HG02981 (cell line): ENCODE results near the gene ARHGEF38.
A peak's percentile ranks its signal among the peaks of the same experiment; 100 is the strongest.
"Not testable (repeated sequence)": the region's sequence is repeated elsewhere in the genome, so short reads cannot be mapped to it uniquely, and the experiment has no call there.

Experiments used
- ATAC-seq: cut with Tn5 transposase; IDR thresholded peaks from one replicate; pipeline ENCODE4 v1.9.1; 2021; ENCODE audit warnings: mild to moderate bottlenecking, moderate library complexity; ENCODE audit not compliant: unreplicated experiment

The ARHGEF38 gene

DNA sequence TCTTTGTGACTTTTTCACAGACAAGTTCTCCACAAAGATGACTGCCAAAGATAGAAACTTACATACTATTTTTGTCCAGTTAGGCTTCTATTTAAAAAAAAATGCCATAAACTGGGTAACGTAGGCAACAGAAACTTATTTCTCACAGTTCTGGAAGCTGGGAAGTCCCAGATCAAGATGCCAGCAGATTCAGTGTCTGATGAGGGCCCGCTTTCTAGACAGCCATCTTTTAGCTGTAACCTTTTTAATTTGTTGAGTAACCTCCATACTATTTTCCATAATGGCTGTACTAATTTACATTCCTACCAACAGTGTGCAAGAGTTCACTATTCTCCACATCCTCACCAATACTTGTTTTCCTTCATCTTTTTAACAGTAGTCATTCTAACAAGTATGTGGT is 55.5 kb downstream of the ARHGEF38 start:
- ATAC-seq, result no peak

GRCh38 chr4:105609819-105610218 is 57.4 kb downstream of the ARHGEF38 start:
- ATAC-seq, result not testable (repeated sequence)

- ATAC-seq, result no peak
These were observed 60.9 kb downstream of the ARHGEF38 start for GRCh38 chr4:105613306-105613705.

DNA sequence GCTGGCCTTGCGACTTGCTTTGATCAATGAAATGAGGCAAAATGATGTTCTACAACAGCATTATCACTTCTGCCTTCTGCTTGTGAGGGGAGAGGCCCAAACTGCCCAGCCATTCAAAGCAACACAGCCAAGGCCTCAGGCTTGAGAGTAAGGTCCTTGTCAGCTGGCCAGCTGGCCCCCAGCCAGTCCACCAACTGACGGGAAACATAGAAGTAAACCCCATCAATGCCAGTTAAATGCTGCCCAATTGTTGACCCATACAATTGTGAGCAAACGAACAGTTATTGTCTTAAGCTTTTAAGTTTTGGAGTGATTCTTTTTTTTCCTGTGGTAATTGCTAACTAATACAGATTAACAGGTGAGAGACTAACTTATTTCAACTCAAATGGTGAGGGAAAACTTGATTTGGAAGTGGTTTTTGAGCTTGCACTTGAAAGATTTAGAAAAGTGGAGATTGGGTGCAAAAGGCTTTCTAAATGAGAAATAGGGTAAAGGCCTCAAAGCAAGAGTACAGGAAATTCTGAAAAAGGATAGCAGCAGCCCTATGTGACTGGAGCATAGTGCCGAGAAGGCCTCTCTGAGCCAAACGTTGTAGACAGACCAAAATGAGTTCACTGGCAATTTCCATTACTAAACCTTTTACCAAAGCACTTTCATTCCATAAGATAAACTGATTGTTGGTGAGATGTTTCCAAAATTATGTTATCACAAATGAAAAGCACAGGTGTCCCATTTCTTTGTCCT is 66.9 kb downstream of the ARHGEF38 start:
- no peak for ATAC-seq

DNA sequence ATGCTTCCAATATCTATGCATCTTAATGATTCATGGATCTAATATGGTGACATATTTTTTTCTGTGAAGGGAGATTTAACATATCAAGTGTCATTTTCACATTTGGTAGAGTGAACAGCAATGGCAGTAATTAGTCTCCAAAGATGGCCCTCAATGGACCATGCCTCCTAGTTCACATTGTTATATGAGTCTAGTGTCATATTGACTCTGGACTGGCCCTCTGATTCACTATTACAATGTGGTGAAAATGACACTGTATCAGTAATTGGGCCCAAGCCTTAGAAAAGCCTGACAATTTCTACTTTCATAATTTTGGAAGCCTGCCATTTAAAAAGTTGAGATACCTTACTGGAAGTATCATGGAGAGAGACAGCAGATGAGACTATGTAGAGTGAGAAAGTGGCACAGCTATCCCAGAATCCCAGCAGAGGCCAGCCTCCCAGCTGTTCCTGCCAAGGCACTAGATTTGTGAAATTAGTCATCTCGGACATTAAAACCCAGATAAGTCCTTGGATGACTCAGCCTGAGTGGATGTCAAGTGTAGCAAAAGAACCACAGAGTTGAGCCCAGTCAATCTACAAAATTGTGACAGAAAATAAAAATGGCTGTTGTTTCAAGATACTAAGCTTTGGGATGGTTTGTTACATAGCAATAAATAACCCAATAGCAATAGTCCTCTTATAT is 68.4 kb downstream of the ARHGEF38 start:
- ATAC-seq, result no peak

- ATAC-seq, result no peak
These were observed 69.8 kb downstream of the ARHGEF38 start for GRCh38 chr4:105622269-105622668.

GRCh38 chr4:105623099-105623498 is 70.7 kb downstream of the ARHGEF38 start:
- no peak for ATAC-seq

GRCh38 chr4:105624530-105624929 is 72.1 kb downstream of the ARHGEF38 start:
- ATAC-seq, result no peak

DNA sequence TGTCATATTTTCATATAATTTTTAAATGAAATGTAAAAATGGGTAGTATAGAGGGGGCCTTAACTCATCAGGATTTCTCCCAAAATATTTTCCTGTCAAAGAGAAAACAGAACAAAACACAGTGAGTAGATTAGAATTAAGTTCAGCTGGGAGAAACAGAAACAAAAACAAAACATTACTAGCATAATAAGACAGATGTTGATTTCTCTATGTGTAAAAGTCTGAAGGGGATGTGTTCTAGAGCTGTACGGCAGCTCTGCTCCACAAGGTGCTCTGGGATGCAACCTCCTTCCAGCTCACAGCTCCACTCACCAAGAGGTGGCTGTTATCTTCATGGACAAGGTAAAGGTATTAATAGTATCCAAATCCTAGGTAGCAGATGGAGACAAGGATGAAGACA is 72.8 kb downstream of the ARHGEF38 start:
- no peak for ATAC-seq

DNA sequence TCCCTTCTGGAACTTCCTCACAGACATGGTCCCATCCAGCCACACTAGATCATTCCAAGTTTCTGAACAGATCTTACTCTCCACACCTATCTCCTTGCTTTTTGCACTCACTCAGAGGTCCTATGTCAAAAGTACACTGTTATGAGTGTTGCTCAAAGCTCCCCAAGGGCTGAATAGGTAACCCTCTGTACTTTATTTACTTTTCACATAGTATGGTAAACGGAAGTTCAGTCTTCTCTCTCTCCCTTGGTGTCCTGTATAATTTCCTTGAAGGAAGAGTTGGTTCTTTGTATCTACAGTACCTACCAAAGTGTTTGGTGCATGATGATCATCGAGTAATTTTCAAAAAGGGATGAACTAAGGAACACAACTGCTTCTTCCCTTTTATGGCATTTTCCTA is 74.4 kb downstream of the ARHGEF38 start:
- no peak for ATAC-seq

GRCh38 chr4:105627620-105628019 is 75.2 kb downstream of the ARHGEF38 start:
- ATAC-seq, result no peak

- no peak for ATAC-seq
These were observed 78.5 kb downstream of the ARHGEF38 start for GRCh38 chr4:105630670-105631655.

GRCh38 chr4:105631818-105632400 is 79.5 kb downstream of the ARHGEF38 start:
- ATAC-seq, result no peak

- ATAC-seq, result peak; percentile 46
These were observed 80.2 kb downstream of the ARHGEF38 start for GRCh38 chr4:105632599-105632998.

DNA sequence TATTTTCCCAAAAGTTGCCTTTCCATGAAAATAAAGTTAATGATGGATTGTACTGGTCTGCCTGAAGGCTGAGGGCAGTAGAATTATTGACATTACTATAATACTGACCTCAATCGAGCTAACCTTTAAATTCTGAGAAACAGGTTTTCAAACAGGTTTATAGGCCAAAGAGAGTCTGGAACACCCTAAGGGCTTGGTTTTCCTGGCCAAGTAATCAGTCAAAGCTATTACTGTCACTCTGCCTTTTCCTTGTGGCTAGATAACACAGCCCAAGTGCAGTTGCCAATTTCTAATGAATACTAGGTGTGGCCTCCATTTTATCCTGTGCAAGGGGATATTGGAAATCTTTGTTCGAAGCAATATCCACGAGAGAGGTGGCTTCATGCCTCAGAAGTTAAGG is 80.8 kb downstream of the ARHGEF38 start:
- ATAC-seq, result no peak

- ATAC-seq, result no peak
These were observed 82.1 kb downstream of the ARHGEF38 start for GRCh38 chr4:105634402-105635080.

GRCh38 chr4:105637408-105638176 is 85.2 kb downstream of the ARHGEF38 start:
- ATAC-seq, result peak; percentile 80

DNA sequence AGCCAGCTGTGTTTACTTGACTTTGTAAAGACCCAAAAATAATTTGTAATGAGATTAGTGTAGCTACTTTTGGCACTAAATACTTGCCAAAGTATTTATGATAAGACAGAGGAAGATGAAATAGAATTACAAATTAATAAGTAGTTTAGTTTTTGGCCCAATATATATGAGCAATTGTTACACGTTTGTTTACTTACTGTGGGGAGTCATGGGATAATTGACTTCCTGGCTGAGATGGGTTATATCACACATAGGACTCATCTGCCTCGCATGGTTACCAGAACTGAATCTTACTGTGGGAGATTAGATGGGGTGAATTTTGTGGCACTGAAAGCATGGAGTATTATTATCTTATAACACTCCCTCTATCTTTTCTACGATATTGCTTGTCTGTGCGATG is 89.4 kb downstream of the ARHGEF38 start:
- ATAC-seq, result no peak

DNA sequence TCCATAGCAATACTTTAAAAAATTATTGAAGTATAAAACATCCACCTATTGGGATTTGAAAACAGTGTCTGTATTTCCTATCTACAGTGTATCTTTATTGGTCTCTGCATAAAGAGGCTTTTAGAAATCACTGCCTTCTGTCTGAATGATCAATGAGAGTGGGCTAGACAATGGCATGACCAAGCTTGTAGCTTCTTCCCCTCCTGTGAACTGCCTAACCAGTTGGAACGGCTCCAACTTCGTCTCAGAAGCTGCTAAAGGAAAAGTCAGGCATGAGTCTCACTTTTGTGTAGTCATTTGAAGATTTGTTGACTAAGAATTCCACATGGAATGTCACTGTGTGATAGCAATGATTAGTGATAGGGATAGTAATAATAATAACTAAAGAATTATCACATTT is 91.8 kb downstream of the ARHGEF38 start:
- no peak for ATAC-seq

DNA sequence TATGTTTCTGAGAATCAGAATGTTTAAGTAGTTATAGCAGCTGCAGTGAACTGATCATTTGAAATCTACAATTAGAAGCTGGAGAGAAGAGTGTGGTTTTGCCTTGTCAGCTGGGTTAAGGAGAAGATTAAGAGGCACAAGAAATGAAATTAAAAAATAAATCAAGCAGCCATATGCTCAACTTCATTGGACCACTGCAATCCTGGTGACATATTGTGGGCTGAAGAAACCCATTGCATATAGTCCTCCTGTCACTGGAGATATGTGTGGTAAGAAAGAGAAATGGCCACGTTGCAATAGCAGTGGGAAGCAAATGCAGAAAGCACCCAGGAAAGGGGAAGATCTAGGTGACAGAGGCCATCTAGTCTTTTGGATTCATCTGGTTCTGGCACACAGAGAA is 93.0 kb downstream of the ARHGEF38 start:
- no peak for ATAC-seq
